ENCODE measurements around the gene TAOK2.
"Not testable (repeated sequence)": the region's sequence is repeated elsewhere in the genome, so short reads cannot be mapped to it uniquely, and the experiment has no call there.

TAOK2 gene

GRCh38 chr16:29973384-29974246, at the start of gene TAOK2:
Gene TAOK2, plus strand, starts transcription at chr16:29973868. Its CDS starts 3,905 bp downstream, at chr16:29977773.
- peak; percentile 81 to 87 for DNase-seq (ENCODE audit: low read depth in 2 of 2)

- no peak for DNase-seq (ENCODE audit: low read depth in 2 of 2)
Observed at GRCh38 chr16:29925105-29925756, 48.4 kb upstream of the TAOK2 start.

- DNase-seq (ENCODE audit: low read depth in 2 of 2), result peak; percentile 82 to 87
Observed at GRCh38 chr16:29925781-29926710, 47.6 kb upstream of the TAOK2 start, which contains the start of gene KCTD13. Gene KCTD13, minus strand, starts transcription at chr16:29926226. Its CDS starts 193 bp downstream, at chr16:29926033.

GRCh38 chr16:29926711-29927052, 47.0 kb upstream of the TAOK2 start:
- no peak for DNase-seq (ENCODE audit: low read depth in 2 of 2)

- DNase-seq (ENCODE audit: low read depth in 2 of 2), result no peak
Observed at GRCh38 chr16:29927070-29927905, 46.4 kb upstream of the TAOK2 start.

- DNase-seq (ENCODE audit: low read depth in 2 of 2), result not testable (repeated sequence)
Observed at GRCh38 chr16:29931750-29932149, 41.9 kb upstream of the TAOK2 start.

GRCh38 chr16:29940656-29941055, 33.0 kb upstream of the TAOK2 start:
- no peak for DNase-seq (ENCODE audit: low read depth in 2 of 2)

- DNase-seq (ENCODE audit: low read depth in 2 of 2), result no peak
Observed at GRCh38 chr16:29943846-29944799, 29.5 kb upstream of the TAOK2 start.

- no peak for DNase-seq (ENCODE audit: low read depth in 2 of 2)
Observed at GRCh38 chr16:29947897-29948296, 25.8 kb upstream of the TAOK2 start.

GRCh38 chr16:29950806-29951461, 22.7 kb upstream of the TAOK2 start:
- DNase-seq (ENCODE audit: low read depth in 2 of 2), result no peak

- no peak for DNase-seq (ENCODE audit: low read depth in 2 of 2)
Observed at GRCh38 chr16:29951625-29952365, 21.9 kb upstream of the TAOK2 start.

- no peak for DNase-seq (ENCODE audit: low read depth in 2 of 2)
Observed at GRCh38 chr16:29958756-29959155, 14.9 kb upstream of the TAOK2 start.

GRCh38 chr16:29959293-29959692, 14.4 kb upstream of the TAOK2 start:
- DNase-seq (ENCODE audit: low read depth in 2 of 2), result no peak

GRCh38 chr16:29959821-29960220, 13.8 kb upstream of the TAOK2 start:
- DNase-seq (ENCODE audit: low read depth in 2 of 2), result not testable (repeated sequence)

GRCh38 chr16:29961127-29961478, 12.6 kb upstream of the TAOK2 start:
- DNase-seq (ENCODE audit: low read depth in 2 of 2), result no peak

GRCh38 chr16:29961479-29962343, 12.0 kb upstream of the TAOK2 start, which contains the start of gene TMEM219:
Gene TMEM219, plus strand, starts transcription at chr16:29962079. Its CDS starts 1,065 bp downstream, at chr16:29963144.
- DNase-seq (ENCODE audit: low read depth in 2 of 2), result peak; percentile 85 to 89

GRCh38 chr16:29962344-29962994, 11.2 kb upstream of the TAOK2 start:
- no peak for DNase-seq (ENCODE audit: low read depth in 2 of 2)

All from stimulated activated CD8-positive, alpha-beta memory T cell treated with anti-CD3 and anti-CD28 coated beads, Interleukin-7, amount 100 ng/mL, for 1 hour (primary cell).